GM12874 (cell line): ENCODE data around the gene NHEJ1.

Experiments
- TF ChIP-seq, protein P1 (sequence below): IDR thresholded peaks from 2 replicates; pipeline ENCODE4 v1.5.1; 2011; ENCODE audit warnings: low read depth, mild to moderate bottlenecking, control low read depth, low read length, moderate library complexity; ENCODE audit not compliant: insufficient read depth

Gene NHEJ1

GRCh38 chr2:219104107-219105035 is 56.2 kb downstream of the NHEJ1 start:
- TF ChIP-seq, protein P1, sequence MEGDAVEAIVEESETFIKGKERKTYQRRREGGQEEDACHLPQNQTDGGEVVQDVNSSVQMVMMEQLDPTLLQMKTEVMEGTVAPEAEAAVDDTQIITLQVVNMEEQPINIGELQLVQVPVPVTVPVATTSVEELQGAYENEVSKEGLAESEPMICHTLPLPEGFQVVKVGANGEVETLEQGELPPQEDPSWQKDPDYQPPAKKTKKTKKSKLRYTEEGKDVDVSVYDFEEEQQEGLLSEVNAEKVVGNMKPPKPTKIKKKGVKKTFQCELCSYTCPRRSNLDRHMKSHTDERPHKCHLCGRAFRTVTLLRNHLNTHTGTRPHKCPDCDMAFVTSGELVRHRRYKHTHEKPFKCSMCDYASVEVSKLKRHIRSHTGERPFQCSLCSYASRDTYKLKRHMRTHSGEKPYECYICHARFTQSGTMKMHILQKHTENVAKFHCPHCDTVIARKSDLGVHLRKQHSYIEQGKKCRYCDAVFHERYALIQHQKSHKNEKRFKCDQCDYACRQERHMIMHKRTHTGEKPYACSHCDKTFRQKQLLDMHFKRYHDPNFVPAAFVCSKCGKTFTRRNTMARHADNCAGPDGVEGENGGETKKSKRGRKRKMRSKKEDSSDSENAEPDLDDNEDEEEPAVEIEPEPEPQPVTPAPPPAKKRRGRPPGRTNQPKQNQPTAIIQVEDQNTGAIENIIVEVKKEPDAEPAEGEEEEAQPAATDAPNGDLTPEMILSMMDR: peak; percentile 94

DNA sequence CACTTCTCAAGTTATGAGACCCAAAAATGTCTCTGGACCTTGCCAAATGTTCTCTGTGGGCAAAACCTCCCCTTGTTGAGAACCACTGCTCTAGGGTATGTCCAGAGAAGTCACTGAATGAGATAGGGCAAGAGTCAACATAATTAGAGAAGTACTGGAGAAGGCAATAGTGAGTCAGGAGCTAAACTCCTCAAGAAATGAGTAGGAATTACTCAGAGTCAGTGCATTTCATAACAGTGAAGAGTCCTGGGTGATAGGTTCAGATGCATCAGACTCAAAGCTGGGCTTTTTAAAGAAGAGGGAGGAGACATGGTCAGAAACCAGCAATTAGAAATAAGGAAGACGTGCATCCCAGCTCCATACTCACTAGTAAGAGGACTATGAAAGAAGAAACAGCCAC is 61.3 kb downstream of the NHEJ1 start:
- TF ChIP-seq, protein P1: no peak

GRCh38 chr2:219095406-219095935 is 65.1 kb downstream of the NHEJ1 start:
- TF ChIP-seq, protein P1: no peak

- TF ChIP-seq, protein P1: no peak
Observed at GRCh38 chr2:219094171-219094570, 66.4 kb downstream of the NHEJ1 start.

GRCh38 chr2:219090436-219091299 is 69.9 kb downstream of the NHEJ1 start:
- TF ChIP-seq, protein P1: no peak

- TF ChIP-seq, protein P1: no peak
Observed at GRCh38 chr2:219089330-219089729, 71.3 kb downstream of the NHEJ1 start.

DNA sequence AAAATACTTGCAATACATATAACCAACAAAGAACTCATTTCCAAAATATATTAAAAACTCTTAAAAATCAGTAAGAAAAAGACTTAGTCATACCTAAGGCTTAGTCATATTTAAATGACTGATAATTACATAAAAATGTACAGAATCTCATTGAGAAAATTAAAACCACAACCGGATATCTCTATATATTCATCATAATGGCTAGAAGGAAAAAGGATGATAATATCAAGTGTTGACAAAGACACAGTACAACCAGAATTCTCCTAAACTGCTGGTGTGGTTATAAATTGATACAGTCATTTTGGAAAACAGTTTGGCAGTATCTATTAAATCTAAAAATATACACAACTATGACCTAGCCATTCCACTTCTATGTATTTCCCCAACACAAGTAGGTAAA is 72.8 kb downstream of the NHEJ1 start:
- TF ChIP-seq, protein P1: no peak
